Lower leg skin (tissue), 3 donors: Measurements from ENCODE around the gene KIAA0040.

Experiments used
- CTCF ChIP-seq, 3 donors: fragments of 450-650 bp; IDR thresholded peaks; one replicate each; pipeline ENCODE4 v1.5.1; 2016; ENCODE audit warnings: antibody characterized with exemption in 3 of 3, mild to moderate bottlenecking in 3 of 3, moderate library complexity in 2 of 3
- POLR2A ChIP-seq, 2 donors: fragments of 450-650 bp; IDR thresholded peaks; one replicate each; pipeline ENCODE4 v1.6.1; 2016 to 2017; ENCODE audit warnings: antibody characterized with exemption in 2 of 2, mild to moderate bottlenecking in 1 of 2, moderate library complexity in 1 of 2

- TF ChIP-seq POLR2A (IDR thresholded peaks at IDR 0.05): no peak
- no peak for TF ChIP-seq CTCF (IDR thresholded peaks at IDR 0.05)
Observed at GRCh38 chr1:175147569-175147968, 45.0 kb downstream of the KIAA0040 start.
